Upper lobe of left lung (tissue), 6 donors: ENCODE results near the gene IQCB1. TPM values are rescaled to one million over a fixed set of nuclear protein-coding genes. Genes with fewer than 3 reads are reported as not detected.

Experiments used
- ATAC-seq, 2 donors: fragments of 200-7000 bp; cut with Tn5 transposase; one replicate each; pipeline ENCODE4 v1.9.1; 2022; ENCODE audit warnings: mild to moderate bottlenecking in 2 of 2, moderate library complexity in 2 of 2; ENCODE audit not compliant: low FRiP score in 2 of 2
- DNase-seq, 2 donors: peaks; one replicate each; pipeline ENCODE4 v3.0.0-alpha.2; 2019 to 2020
- H3K27ac ChIP-seq, 4 donors: fragments of 200-600 bp; sonication (generic); one replicate each; pipeline ENCODE4 v1.5.1; 2016 to 2019
- H3K27me3 ChIP-seq, 4 donors: fragments of 200-600 bp; sonication (generic); one replicate each; pipeline ENCODE4 v1.5.1; 2017 to 2019
- H3K36me3 ChIP-seq, 4 donors: fragments of 200-600 bp; sonication (generic); one replicate each; pipeline ENCODE4 v1.5.1; 2016 to 2019
- H3K4me1 ChIP-seq, 4 donors: fragments of 200-600 bp; sonication (generic); one replicate each; pipeline ENCODE4 v1.5.1; 2018 to 2019
- H3K4me3 ChIP-seq, 4 donors: fragments of 200-600 bp; sonication (generic); one replicate each; pipeline ENCODE4 v1.5.1; 2017 to 2019; ENCODE audit warnings: mild to moderate bottlenecking in 2 of 4, moderate library complexity in 1 of 4
- H3K9me3 ChIP-seq, 4 donors: fragments of 200-600 bp; sonication (generic); one replicate each; pipeline ENCODE4 v1.5.1; 2018 to 2019
- CTCF ChIP-seq, 6 experiments: fragments of 450-650 bp in 4 of 6; fragments of 200-600 bp in 2 of 6; sonication (generic) in 2 of 6; IDR thresholded peaks; one replicate each; pipeline ENCODE4 v1.5.1; 2016 to 2019; ENCODE audit warnings: antibody characterized with exemption in 6 of 6
- EP300 ChIP-seq, 4 donors: sonication (generic); formaldehyde crosslinking; IDR thresholded peaks; one replicate each; pipeline ENCODE4 v1.5.1; 2017; ENCODE audit warnings: antibody characterized with exemption in 4 of 4, control low read depth in 2 of 4
- POLR2A ChIP-seq, 4 donors: fragments of 450-650 bp; IDR thresholded peaks; one replicate each; pipeline ENCODE4 v1.5.1; 2016 to 2017; ENCODE audit warnings: antibody characterized with exemption in 4 of 4, mild to moderate bottlenecking in 2 of 4
- POLR2AphosphoS5 ChIP-seq, 2 donors: sonication (generic); formaldehyde crosslinking; IDR thresholded peaks; one replicate each; pipeline ENCODE4 v1.5.1; 2017; ENCODE audit warnings: antibody characterized with exemption in 2 of 2
- WGBS, 2 donors: methylation state at CpG; one replicate each; pipeline ENCODE4 v1.1.5; 2017 to 2018; 5-methylcytosine and 5-hydroxymethylcytosine counted together
- total RNA-seq, 6 donors: library from RNA; depleted of rRNA in 4 of 6; stranded (reverse); fragments of >200 nt in 4 of 6; gene quantifications; one replicate each; pipeline versions ENCODE4 v1.1.0 to v1.2.1, GENCODE V29; 2016 to 2021
- donor health status: DM: no; HTN: no; CAD: no; lungs with moderate emphysema.
- donor health status: DM: no; HTN: yes; CAD: no; lungs with severe emphysema.

IQCB1 gene
- total RNA-seq, 6 donors from 2014 or later = 11.4 to 43.1 (median 19.8) TPM

DNA sequence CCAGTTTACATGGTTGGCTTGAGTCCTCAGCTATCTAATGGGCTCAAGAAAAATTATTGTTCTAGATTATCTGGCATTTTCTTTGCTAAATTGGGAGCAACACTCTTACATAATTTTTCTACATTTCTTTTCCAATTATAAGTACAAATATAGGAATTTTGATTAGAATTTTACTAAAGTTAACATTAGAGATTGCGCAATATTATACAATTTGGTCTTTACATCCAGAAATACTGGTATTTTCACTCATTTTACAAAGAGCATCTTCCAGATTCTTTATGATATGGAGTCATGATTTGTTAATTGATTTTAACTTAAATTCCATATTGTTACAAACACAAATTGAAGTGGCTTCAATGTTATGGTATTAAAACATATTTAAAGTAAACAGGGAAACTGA, 65.6 kb downstream of the IQCB1 start:
- Histone ChIP-seq H3K27me3 (no peaks in the 10 kb centered on the region), H3K27ac (no peak overlapping the region), H3K36me3 (peaks cover 9 to 51% (median 25%) of the 10 kb centered on the region in 4 donors), H3K9me3 (no peaks in the 10 kb centered on the region), H3K4me3 (no peak overlapping the region), H3K4me1 (no peaks in the 10 kb centered on the region)
- ATAC-seq (no peak), DNase-seq (no peak)
- TF ChIP-seq EP300 (IDR thresholded peaks at IDR 0.05) (no peak), POLR2A (IDR thresholded peaks at IDR 0.05) (no peak), CTCF (IDR thresholded peaks at IDR 0.05) (no peak), POLR2AphosphoS5 (IDR thresholded peaks at IDR 0.05) (no peak)
- 96 to 100% methylated on average over 1 of the region's 1 CpG for WGBS, 2 donors

DNA sequence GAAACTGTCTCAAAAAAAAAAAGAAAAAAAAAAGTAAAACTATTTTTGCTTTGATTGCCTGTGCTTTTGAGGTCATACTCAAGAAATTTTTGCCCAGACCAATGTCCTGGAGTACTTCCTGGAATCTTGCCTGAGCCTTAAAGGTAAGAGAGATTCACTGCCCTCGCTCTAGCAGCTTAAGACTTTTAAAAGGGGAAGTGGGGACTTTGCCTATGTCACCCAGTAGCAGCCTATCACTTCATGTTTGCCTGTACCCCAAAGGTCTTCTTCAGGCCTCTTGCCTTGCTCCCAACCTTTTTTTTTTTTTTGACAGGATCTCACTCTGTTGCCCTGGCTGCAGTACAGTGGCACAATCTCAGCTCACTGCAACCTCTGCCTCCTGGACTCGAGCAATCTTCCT, 66.4 kb downstream of the IQCB1 start:
- no peak for DNase-seq
- H3K9me3 ChIP-seq = no peaks in the 10 kb centered on the region
- TF ChIP-seq CTCF (IDR thresholded peaks at IDR 0.05) (no peak), POLR2A (IDR thresholded peaks at IDR 0.05) (no peak), POLR2AphosphoS5 (IDR thresholded peaks at IDR 0.05) (no peak), EP300 (IDR thresholded peaks at IDR 0.05) (no peak)
- no peak for ATAC-seq
- peaks cover 9 to 45% (median 24%) of the 10 kb centered on the region in 4 donors for H3K36me3 ChIP-seq
- no peaks in the 10 kb centered on the region for H3K27me3 ChIP-seq
- H3K4me3 ChIP-seq = no peak overlapping the region
- no peak overlapping the region for H3K27ac ChIP-seq
- 87 to 98% methylated on average over 2 of the region's 2 CpGs for WGBS, 2 donors
- H3K4me1 ChIP-seq = no peaks in the 10 kb centered on the region

GRCh38 chr3:121759541-121760202, 75.2 kb downstream of the IQCB1 start:
- Histone ChIP-seq H3K27ac (no peak overlapping the region), H3K9me3 (no peaks in the 10 kb centered on the region), H3K27me3 (no peaks in the 10 kb centered on the region), H3K4me1 (no peaks in the 10 kb centered on the region), H3K4me3 (no peak overlapping the region), H3K36me3 (no peaks in the 10 kb centered on the region)
- no peak for ATAC-seq
- no peak for TF ChIP-seq EP300 (IDR thresholded peaks at IDR 0.05)
- no peak for TF ChIP-seq POLR2AphosphoS5 (IDR thresholded peaks at IDR 0.05)
- no peak for TF ChIP-seq CTCF (IDR thresholded peaks at IDR 0.05)
- no peak for TF ChIP-seq POLR2A (IDR thresholded peaks at IDR 0.05)
- 72 to 78% methylated on average over 3 of the region's 3 CpGs for WGBS, 2 donors
- no peak for DNase-seq

DNA sequence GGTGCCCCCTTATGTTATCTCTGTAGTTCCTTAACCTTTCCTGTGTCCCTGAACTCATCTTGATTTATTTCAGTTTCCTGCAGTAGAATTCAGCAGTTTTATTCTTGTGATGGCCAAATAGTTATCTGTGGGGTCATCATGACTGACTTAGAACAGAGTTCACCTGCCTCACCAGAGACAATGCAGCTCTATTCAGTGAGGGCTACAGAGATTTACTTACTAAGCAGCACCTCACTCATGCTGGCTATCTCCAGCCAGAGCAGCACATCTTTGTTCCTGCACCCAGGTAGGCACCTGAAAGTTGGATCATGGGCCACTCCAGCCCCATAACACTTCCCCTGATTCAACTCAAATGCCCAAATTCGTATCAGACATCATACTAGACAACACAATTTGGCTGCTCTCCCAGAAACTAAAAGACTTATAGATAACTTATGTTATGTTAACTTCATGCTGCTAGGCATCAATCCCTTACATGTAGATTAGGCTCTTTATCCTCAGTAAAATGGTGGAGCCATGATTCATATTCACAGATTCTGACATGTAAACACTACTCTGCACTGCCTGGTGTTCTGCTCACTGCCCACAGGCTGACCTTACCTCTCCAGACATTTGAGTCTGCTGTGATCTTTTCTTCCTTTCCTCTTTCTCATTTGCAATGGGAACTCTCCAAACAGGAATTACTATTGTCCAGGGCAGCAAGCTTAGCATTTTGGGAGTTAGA, 76.0 kb downstream of the IQCB1 start:
- Histone ChIP-seq H3K27ac (no peak overlapping the region), H3K4me1 (no peaks in the 10 kb centered on the region), H3K4me3 (no peak overlapping the region), H3K36me3 (no peaks in the 10 kb centered on the region), H3K9me3 (no peaks in the 10 kb centered on the region), H3K27me3 (no peaks in the 10 kb centered on the region)
- ATAC-seq = no peak
- no peak for DNase-seq
- WGBS, 2 donors = 23 to 43% methylated on average over 1 of the region's 1 CpG
- TF ChIP-seq EP300 (IDR thresholded peaks at IDR 0.05) = no peak
- TF ChIP-seq POLR2AphosphoS5 (IDR thresholded peaks at IDR 0.05) = no peak
- no peak for TF ChIP-seq CTCF (IDR thresholded peaks at IDR 0.05)
- TF ChIP-seq POLR2A (IDR thresholded peaks at IDR 0.05) = no peak
